Peyer's patch (tissue), 4 donors: Measurements from ENCODE around the gene KBTBD12. TPM values are rescaled to one million over a fixed set of nuclear protein-coding genes. Genes with fewer than 3 reads are reported as not detected.
"Not testable (repeated sequence)": the region's sequence is repeated elsewhere in the genome, so short reads cannot be mapped to it uniquely, and the experiment has no call there.

ENCODE experiments used
- DNase-seq, 3 donors: peaks; one replicate each; pipeline ENCODE4 v3.0.0-alpha.2; 2017 to 2019
- H3K27ac ChIP-seq, 4 donors: fragments of 200-600 bp; sonication (generic); one replicate each; pipeline ENCODE4 v1.5.1; 2016 to 2019
- H3K27me3 ChIP-seq, 2 donors: fragments of 200-600 bp; sonication (generic); one replicate each; pipeline ENCODE4 v1.5.1; 2019
- H3K36me3 ChIP-seq, 3 donors: fragments of 200-600 bp; sonication (generic); one replicate each; pipeline ENCODE4 v1.5.1; 2016 to 2019
- H3K4me1 ChIP-seq, 4 donors: fragments of 200-600 bp; sonication (generic); one replicate each; pipeline ENCODE4 v1.5.1; 2016 to 2019
- H3K4me3 ChIP-seq, 4 donors: fragments of 200-600 bp; sonication (generic); 1 replicate in 3 of 4; 2 replicates in 1 of 4; pipeline ENCODE4 v1.5.1; 2016 to 2019; ENCODE audit warnings: mild to moderate bottlenecking in 1 of 4
- H3K9me3 ChIP-seq, 4 donors: fragments of 200-600 bp; sonication (generic); one replicate each; pipeline ENCODE4 v1.5.1; 2016 to 2019; ENCODE audit warnings: mild to moderate bottlenecking in 1 of 4
- POLR2A ChIP-seq, 2 donors: fragments of 450-650 bp; IDR thresholded peaks; one replicate each; pipeline ENCODE4 v1.5.1; 2017; ENCODE audit warnings: antibody characterized with exemption in 2 of 2, mild to moderate bottlenecking in 2 of 2, moderate library complexity in 2 of 2
- total RNA-seq, 4 donors: library from RNA; depleted of rRNA; stranded (reverse); fragments of >200 nt; gene quantifications; one replicate each; pipeline ENCODE4 v1.1.0, GENCODE V29; 2016
- TF ChIP-seq, protein P1 (sequence below), 6 experiments: fragments of 450-650 bp in 4 of 6; fragments of 200-600 bp in 2 of 6; sonication (generic) in 1 of 6; IDR thresholded peaks; one replicate each; pipeline ENCODE4 v1.5.1; 2017 to 2019; ENCODE audit warnings: antibody characterized with exemption in 6 of 6, mild to moderate bottlenecking in 3 of 6, moderate library complexity in 1 of 6

The KBTBD12 gene
- total RNA-seq, 4 donors from 2014 or later: 1.5 to 3.5 (median 2.8) TPM

DNA sequence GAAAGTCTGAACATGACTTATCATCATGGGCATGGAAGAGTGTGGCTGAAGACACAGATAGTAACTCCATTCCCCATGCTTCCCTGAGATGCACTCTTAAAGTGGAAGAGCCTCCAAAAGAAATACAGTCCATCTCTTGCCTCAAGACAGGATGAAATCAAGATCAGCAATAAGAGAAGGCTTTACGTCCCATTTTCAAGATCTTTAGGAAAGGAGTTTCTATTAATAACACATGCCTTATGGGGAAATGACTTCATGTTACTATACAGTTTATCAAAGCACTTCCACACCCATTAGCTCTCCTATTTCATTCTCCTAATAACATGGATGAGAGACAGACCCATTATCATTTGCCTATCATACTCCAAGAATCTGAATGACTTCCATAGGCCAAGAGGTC lies 6.1 kb upstream of the KBTBD12 start:
- Histone ChIP-seq H3K4me3 (no peak overlapping the region), H3K27ac (no peak overlapping the region), H3K4me1 (no peaks in the 10 kb centered on the region), H3K9me3 (no peaks in the 10 kb centered on the region), H3K27me3 (no peaks in the 10 kb centered on the region), H3K36me3 (no peaks in the 10 kb centered on the region)
- no peak for TF ChIP-seq POLR2A (IDR thresholded peaks at IDR 0.05)
- TF ChIP-seq, protein P1, sequence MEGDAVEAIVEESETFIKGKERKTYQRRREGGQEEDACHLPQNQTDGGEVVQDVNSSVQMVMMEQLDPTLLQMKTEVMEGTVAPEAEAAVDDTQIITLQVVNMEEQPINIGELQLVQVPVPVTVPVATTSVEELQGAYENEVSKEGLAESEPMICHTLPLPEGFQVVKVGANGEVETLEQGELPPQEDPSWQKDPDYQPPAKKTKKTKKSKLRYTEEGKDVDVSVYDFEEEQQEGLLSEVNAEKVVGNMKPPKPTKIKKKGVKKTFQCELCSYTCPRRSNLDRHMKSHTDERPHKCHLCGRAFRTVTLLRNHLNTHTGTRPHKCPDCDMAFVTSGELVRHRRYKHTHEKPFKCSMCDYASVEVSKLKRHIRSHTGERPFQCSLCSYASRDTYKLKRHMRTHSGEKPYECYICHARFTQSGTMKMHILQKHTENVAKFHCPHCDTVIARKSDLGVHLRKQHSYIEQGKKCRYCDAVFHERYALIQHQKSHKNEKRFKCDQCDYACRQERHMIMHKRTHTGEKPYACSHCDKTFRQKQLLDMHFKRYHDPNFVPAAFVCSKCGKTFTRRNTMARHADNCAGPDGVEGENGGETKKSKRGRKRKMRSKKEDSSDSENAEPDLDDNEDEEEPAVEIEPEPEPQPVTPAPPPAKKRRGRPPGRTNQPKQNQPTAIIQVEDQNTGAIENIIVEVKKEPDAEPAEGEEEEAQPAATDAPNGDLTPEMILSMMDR (IDR thresholded peaks at IDR 0.05): no peak
- DNase-seq: no peak

DNA sequence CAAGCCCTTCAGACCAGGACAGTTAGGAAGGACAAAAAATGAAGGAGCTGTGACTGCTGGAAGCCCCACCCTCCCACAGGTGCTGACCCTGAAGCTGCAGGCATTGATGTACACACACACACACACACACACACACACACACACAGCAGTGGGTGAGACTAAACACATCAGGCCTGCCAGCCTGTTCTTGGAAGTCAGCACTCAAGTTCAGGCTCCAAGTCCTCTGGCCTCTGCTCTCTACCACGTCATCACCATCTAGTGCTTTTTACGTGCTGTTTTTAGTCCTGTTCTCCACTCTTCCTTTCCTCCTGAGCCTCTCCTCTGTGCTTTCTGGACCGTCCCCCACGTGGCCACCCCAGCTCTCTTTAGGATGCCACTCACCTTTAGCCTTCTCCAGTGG lies 5.4 kb upstream of the KBTBD12 start:
- DNase-seq: no peak
- H3K4me3 ChIP-seq: no peak overlapping the region
- no peaks in the 10 kb centered on the region for H3K27me3 ChIP-seq
- no peak overlapping the region for H3K27ac ChIP-seq
- no peaks in the 10 kb centered on the region for H3K36me3 ChIP-seq
- no peaks in the 10 kb centered on the region for H3K9me3 ChIP-seq
- H3K4me1 ChIP-seq: no peaks in the 10 kb centered on the region
- no peak for TF ChIP-seq POLR2A (IDR thresholded peaks at IDR 0.05)
- TF ChIP-seq, protein P1 (IDR thresholded peaks at IDR 0.05): no peak

DNA sequence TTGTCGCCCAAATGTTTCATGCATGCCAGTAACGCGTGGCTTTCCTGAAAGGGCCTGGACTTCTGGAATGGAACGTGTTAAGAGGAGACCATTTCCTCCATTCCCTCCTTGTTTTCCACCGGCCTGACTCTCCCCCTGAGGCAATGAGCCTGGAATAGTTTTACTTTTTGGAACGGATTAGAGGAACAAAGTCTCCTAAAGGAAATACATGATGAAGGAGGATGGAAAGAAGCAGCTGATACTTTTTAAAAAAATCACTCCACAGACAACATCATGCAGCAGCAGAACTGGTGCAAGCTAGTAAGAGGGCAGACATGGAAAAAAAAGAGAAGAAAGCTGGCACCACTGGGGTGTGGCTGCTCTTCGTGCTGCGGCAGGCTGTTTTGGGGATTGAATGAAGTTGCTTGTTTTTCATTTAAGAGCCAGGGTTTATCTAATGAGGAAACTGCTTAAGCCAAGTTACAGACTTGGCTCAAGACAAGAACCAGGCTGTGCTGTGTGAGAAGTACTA lies 3.6 kb upstream of the KBTBD12 start:
- H3K27me3 ChIP-seq: no peaks in the 10 kb centered on the region
- TF ChIP-seq POLR2A (IDR thresholded peaks at IDR 0.05): no peak
- TF ChIP-seq, protein P1 (IDR thresholded peaks at IDR 0.05): no peak
- H3K27ac ChIP-seq: no peak overlapping the region
- H3K4me1 ChIP-seq: peaks cover 0 to 8% (median 0%) of the 10 kb centered on the region in 4 donors
- no peak for DNase-seq
- no peak overlapping the region for H3K4me3 ChIP-seq
- no peaks in the 10 kb centered on the region for H3K9me3 ChIP-seq
- no peaks in the 10 kb centered on the region for H3K36me3 ChIP-seq

DNA sequence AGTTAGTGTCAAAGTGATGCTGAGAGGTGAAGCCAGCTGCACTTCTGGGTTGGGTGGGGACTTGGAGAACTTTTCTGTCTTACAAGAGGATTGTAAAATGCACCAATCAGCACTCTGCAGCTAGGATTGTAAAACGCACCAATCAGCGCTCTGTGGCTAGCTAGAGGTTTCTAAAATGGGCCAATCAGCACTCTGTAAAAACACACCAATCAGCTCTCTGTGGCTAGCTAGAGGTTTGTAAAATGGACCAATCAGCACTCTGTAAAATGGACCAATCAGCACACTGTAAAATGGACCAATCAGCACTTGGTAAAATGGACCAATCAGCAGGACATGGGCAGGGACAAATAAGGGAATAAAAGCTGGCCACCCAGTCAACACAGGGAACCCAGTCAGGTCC lies 1.2 kb upstream of the KBTBD12 start:
- not testable (repeated sequence) for DNase-seq, H3K36me3 ChIP-seq, H3K4me3 ChIP-seq, H3K4me1 ChIP-seq, H3K9me3 ChIP-seq, H3K27ac ChIP-seq, H3K27me3 ChIP-seq

DNA sequence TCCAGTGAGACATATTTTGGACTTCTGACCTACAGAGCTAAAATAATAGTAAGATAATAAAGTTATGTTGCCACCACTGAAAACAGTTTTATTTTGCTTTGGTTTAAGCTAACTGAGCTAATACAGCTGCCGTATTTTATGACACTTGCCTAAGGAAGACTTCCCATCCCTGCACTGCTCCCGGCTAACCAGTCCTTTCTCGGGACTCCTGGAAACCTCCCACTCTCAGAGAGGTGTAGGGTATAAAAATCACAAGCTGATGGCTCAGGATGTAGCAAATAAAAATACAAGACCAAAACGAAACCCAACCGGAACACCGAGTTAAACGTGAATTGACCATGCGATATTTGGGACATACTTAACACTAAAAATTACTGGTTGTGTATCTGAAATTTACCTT lies 448 bp upstream of the KBTBD12 start:
- Histone ChIP-seq H3K27ac (peak overlapping the region in 2 of 4 donors; percentile 16 to 57), H3K9me3 (no peaks in the 10 kb centered on the region), H3K36me3 (no peaks in the 10 kb centered on the region), H3K4me3 (peak overlapping the region in 2 of 4 donors; percentile 47 to 52), H3K27me3 (no peaks in the 10 kb centered on the region), H3K4me1 (peaks cover 0 to 8% (median 0%) of the 10 kb centered on the region in 4 donors)
- TF ChIP-seq, protein P1 (IDR thresholded peaks at IDR 0.05): no peak
- no peak for TF ChIP-seq POLR2A (IDR thresholded peaks at IDR 0.05)
- DNase-seq: no peak

DNA sequence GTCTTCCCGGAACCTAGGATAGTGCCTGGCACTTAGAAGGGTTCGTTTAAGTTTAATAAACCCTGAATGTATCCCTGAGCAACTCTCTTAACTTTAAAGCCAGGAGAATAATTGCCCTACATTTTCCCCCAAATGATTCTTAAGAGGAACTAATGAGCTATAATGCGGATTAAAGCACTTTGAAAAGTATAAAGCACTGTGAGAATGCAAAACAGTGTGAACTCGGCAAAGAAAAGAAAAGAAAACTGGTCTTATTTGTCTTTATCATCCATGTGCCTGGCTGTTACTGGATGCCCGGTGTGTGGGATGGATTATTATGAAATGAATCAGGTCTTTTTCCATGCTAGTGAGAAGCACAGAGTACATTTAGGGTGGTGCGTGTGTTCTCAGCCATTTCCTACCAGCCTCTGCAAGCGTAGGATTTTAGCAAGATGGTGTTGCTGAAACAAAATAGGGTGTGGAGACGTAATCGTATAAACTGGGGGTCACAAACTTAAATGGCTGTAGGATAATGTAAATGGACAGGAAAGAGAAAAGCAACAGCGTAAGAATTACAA lies 983 bp downstream of the KBTBD12 start:
- H3K27ac ChIP-seq: peak overlapping the region in 1 of 4 donors; percentile 57
- H3K9me3 ChIP-seq: no peaks in the 10 kb centered on the region
- no peaks in the 10 kb centered on the region for H3K27me3 ChIP-seq
- peaks cover 0 to 12% (median 0%) of the 10 kb centered on the region in 4 donors for H3K4me1 ChIP-seq
- H3K4me3 ChIP-seq: peak overlapping the region in 1 of 4 donors; percentile 52
- TF ChIP-seq POLR2A (IDR thresholded peaks at IDR 0.05): no peak
- TF ChIP-seq, protein P1 (IDR thresholded peaks at IDR 0.05): no peak
- no peaks in the 10 kb centered on the region for H3K36me3 ChIP-seq
- no peak for DNase-seq
